NCI-H2107 treated with DMSO at 0.1 percent for 48 hours (cell line): ENCODE measurements around the gene MAT1A.
"Not testable (repeated sequence)": the region's sequence is repeated elsewhere in the genome, so short reads cannot be mapped to it uniquely, and the experiment has no call there.

Source experiments
- DNase-seq: peaks from one replicate; lab custom pipeline; 2025; ENCODE audit not compliant: unreplicated experiment; lab: John Stamatoyannopoulos, UW

Gene MAT1A

GRCh38 chr10:80289451-80290287, at the start of gene MAT1A:
Gene MAT1A (minus strand): TSS chr10:80289658. CDS start chr10:80289423, 235 bp downstream.
- DNase-seq = peak; percentile 56

- no peak for DNase-seq
These were observed 44.5 kb upstream of the MAT1A start for GRCh38 chr10:80333983-80334382.

GRCh38 chr10:80324891-80325364, 35.5 kb upstream of the MAT1A start:
- DNase-seq = no peak

GRCh38 chr10:80324086-80324485, 34.6 kb upstream of the MAT1A start:
- DNase-seq = no peak

- DNase-seq = no peak
These were observed 33.9 kb upstream of the MAT1A start for GRCh38 chr10:80323311-80323710.

GRCh38 chr10:80322711-80323110, 33.3 kb upstream of the MAT1A start:
- DNase-seq = no peak

- DNase-seq = no peak
These were observed 32.7 kb upstream of the MAT1A start for GRCh38 chr10:80322158-80322557.

- no peak for DNase-seq
These were observed 31.7 kb upstream of the MAT1A start for GRCh38 chr10:80321183-80321582.

- DNase-seq = no peak
These were observed 30.9 kb upstream of the MAT1A start for GRCh38 chr10:80320377-80320776.

- no peak for DNase-seq
These were observed 30.4 kb upstream of the MAT1A start for GRCh38 chr10:80319725-80320290.

GRCh38 chr10:80319318-80319717, 29.9 kb upstream of the MAT1A start:
- no peak for DNase-seq

GRCh38 chr10:80318742-80319141, 29.3 kb upstream of the MAT1A start:
- no peak for DNase-seq

- DNase-seq = no peak
These were observed 25.9 kb upstream of the MAT1A start for GRCh38 chr10:80315391-80315790.

GRCh38 chr10:80313523-80313922, 24.1 kb upstream of the MAT1A start:
- no peak for DNase-seq

- not testable (repeated sequence) for DNase-seq
These were observed 16.5 kb upstream of the MAT1A start for GRCh38 chr10:80305989-80306388.

- DNase-seq = no peak
These were observed 7.5 kb upstream of the MAT1A start for GRCh38 chr10:80296942-80297341.

- no peak for DNase-seq
These were observed 3.3 kb upstream of the MAT1A start for GRCh38 chr10:80292607-80293239.

GRCh38 chr10:80290474-80291220, 1.2 kb upstream of the MAT1A start:
- DNase-seq = no peak

- DNase-seq = no peak
These were observed 609 bp downstream of the MAT1A start for GRCh38 chr10:80288849-80289248.

GRCh38 chr10:80284522-80284921, 4.9 kb downstream of the MAT1A start:
- DNase-seq = no peak

GRCh38 chr10:80283536-80284199, 5.8 kb downstream of the MAT1A start:
- no peak for DNase-seq
